Keratinocyte (primary cell): ENCODE measurements around the gene PARP3. TPM values are rescaled to one million over a fixed set of nuclear protein-coding genes. Genes with fewer than 3 reads are reported as not detected.
A peak's percentile ranks its signal among the peaks of the same experiment; 100 is the strongest.

ENCODE experiments used
- DNase-seq: peaks from one replicate; pipeline ENCODE4 v3.0.0-alpha.2; 2011; ENCODE audit warnings: low read depth, missing footprints, low spot score
- FAIRE-seq: peaks from 2 replicates; lab custom pipeline; 2011; peaks lifted over from hg19 to GRCh38; lab: Jason Lieb, UNC
- H2AFZ ChIP-seq: 2 replicates; pipeline ENCODE4 v1.6.0; 2012; ENCODE audit warnings: low read length, control low read depth, inconsistent platforms; ENCODE audit not compliant: control insufficient read depth
- H3K27ac ChIP-seq: 2 replicates; pipeline ENCODE4 v1.5.1; 2011; ENCODE audit warnings: low read length; ENCODE audit not compliant: control insufficient read depth, insufficient read depth
- H3K27me3 ChIP-seq: 3 replicates; pipeline ENCODE4 v1.6.0; 2011; ENCODE audit warnings: low read length; ENCODE audit not compliant: control insufficient read depth, insufficient read depth; ENCODE audit errors: extremely low read depth
- H3K36me3 ChIP-seq, 2 experiments: 2 replicates in 1 of 2; 3 replicates in 1 of 2; pipeline ENCODE4 v1.5.1; 2011; ENCODE audit warnings: low read length in 2 of 2, mild to moderate bottlenecking in 1 of 2; ENCODE audit not compliant: control insufficient read depth in 2 of 2, insufficient read depth in 2 of 2; ENCODE audit errors: extremely low read depth in 1 of 2
- H3K4me1 ChIP-seq: 3 replicates; pipeline ENCODE4 v1.5.1; 2011; ENCODE audit warnings: low read length; ENCODE audit not compliant: control insufficient read depth, insufficient read depth; ENCODE audit errors: extremely low read depth
- H3K4me2 ChIP-seq: 3 replicates; pipeline ENCODE4 v1.6.0; 2011; ENCODE audit warnings: low read depth, low read length; ENCODE audit not compliant: control insufficient read depth, insufficient read depth; ENCODE audit errors: extremely low read depth
- H3K4me3 ChIP-seq, 3 experiments: fragments of 200-600 bp in 1 of 3; sonication (generic) in 1 of 3; 2 replicates in 2 of 3; 3 replicates in 1 of 3; pipeline ENCODE4 v1.5.1; 2011 to 2016; ENCODE audit warnings: low read length in 3 of 3, mild to moderate bottlenecking in 3 of 3, control low read depth in 2 of 3, inconsistent platforms in 1 of 3, low read depth in 1 of 3, mixed read lengths in 1 of 3, mixed run types in 1 of 3, moderate library complexity in 1 of 3; ENCODE audit not compliant: control insufficient read depth in 2 of 3, insufficient read depth in 2 of 3; ENCODE audit errors: extremely low read depth in 1 of 3
- H3K79me2 ChIP-seq: 2 replicates; pipeline ENCODE4 v1.6.0; 2012; ENCODE audit warnings: low read length; ENCODE audit not compliant: control insufficient read depth, insufficient read depth
- H3K9ac ChIP-seq: 3 replicates; pipeline ENCODE4 v1.6.0; 2011; ENCODE audit warnings: low read length; ENCODE audit not compliant: control insufficient read depth, insufficient read depth; ENCODE audit errors: extremely low read depth
- H3K9me1 ChIP-seq: 3 replicates; pipeline ENCODE4 v1.6.0; 2011; ENCODE audit warnings: low read length; ENCODE audit not compliant: control insufficient read depth, insufficient read depth; ENCODE audit errors: extremely low read depth
- H3K9me3 ChIP-seq: 2 replicates; pipeline ENCODE4 v1.5.1; 2012; ENCODE audit warnings: low read depth, low read length; ENCODE audit not compliant: control insufficient read depth
- H4K20me1 ChIP-seq: 3 replicates; pipeline ENCODE4 v1.6.0; 2011; ENCODE audit warnings: low read length; ENCODE audit not compliant: control insufficient read depth, insufficient read depth; ENCODE audit errors: extremely low read depth
- EZH2 ChIP-seq: IDR thresholded peaks from one replicate; pipeline ENCODE4 v1.6.1; 2012; ENCODE audit warnings: inconsistent platforms, mild to moderate bottlenecking, low read length, moderate library complexity
- dilution Hi-C: fragments of 300-500 bp; cut with MboI; formaldehyde crosslinking; loops from one replicate; pipeline ENCODE4 v1.7.0; 2020; ENCODE audit warnings: low sequenced_read_pairs; ENCODE audit not compliant: extremely low pct_ligation_motif_present
- polyA plus RNA-seq, 5 experiments: library from polyadenylated mRNA; depleted of rRNA in 3 of 5; stranded (reverse) in 3 of 5; stranded (forward) in 1 of 5; unstranded in 1 of 5; fragments of >200 nt; gene quantifications; 1 replicate in 1 of 5; 2 replicates in 3 of 5; 3 replicates in 1 of 5; pipeline versions ENCODE4 v1.2.1 to v1.2.3, GENCODE V29; 2011 to 2012; ENCODE audit warnings: missing spikeins in 2 of 5, low read depth in 1 of 5, low replicate concordance in 1 of 5
- TF ChIP-seq, protein P1 (sequence below), 3 experiments: IDR thresholded peaks in 1 of 3; conservative IDR thresholded peaks in 1 of 3; optimal IDR thresholded peaks in 1 of 3; 2 replicates in 2 of 3; 3 replicates in 1 of 3; pipeline versions ENCODE3 to v1.5.1; 2011; ENCODE audit warnings: low read length in 3 of 3, mild to moderate bottlenecking in 3 of 3, moderate library complexity in 2 of 3, control low read depth in 1 of 3, inconsistent platforms in 1 of 3; ENCODE audit not compliant: insufficient read depth in 2 of 3; ENCODE audit errors: extremely low read depth in 1 of 3

The PARP3 gene
- polyA plus RNA-seq, 1 donor (not counting 4 experiments of a cell fraction or from before 2014, with no cell fraction given): 6.4 TPM

DNA sequence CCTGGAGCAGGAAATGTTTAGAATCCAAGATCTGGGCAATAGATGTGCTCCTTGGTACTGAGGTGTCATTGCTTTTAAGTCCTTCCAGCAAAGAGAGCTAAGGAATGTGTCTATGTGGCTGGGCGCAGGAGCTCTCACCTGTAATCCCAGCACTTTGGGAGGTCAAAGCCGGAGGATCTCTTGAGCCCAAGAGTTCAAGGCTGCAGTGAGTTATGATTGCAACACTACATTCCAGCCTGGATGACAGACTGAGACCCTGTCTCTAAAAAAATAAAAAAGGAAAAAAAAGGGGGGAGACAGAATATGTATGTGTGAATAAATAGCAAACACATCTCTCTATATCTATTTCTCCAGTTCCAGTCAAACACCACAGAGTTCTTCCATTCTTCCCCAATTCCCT, 8.7 kb downstream of the PARP3 start:
- dilution Hi-C loops: no loop called here
- Histone ChIP-seq H3K27me3 (peaks cover 28% of the 10 kb centered on the region), H3K4me2 (no peak overlapping the region), H2AFZ (no peak overlapping the region), H4K20me1 (no peaks in the 10 kb centered on the region), H3K9me1 (no peaks in the 10 kb centered on the region), H3K4me3 (no peak overlapping the region), H3K79me2 (no peaks in the 10 kb centered on the region), H3K9ac (no peak overlapping the region), H3K9me3 (no peaks in the 10 kb centered on the region), H3K4me1 (peaks cover 4% of the 10 kb centered on the region), H3K36me3 (no peaks in the 10 kb centered on the region), H3K27ac (no peak overlapping the region)
- TF ChIP-seq, protein P1, sequence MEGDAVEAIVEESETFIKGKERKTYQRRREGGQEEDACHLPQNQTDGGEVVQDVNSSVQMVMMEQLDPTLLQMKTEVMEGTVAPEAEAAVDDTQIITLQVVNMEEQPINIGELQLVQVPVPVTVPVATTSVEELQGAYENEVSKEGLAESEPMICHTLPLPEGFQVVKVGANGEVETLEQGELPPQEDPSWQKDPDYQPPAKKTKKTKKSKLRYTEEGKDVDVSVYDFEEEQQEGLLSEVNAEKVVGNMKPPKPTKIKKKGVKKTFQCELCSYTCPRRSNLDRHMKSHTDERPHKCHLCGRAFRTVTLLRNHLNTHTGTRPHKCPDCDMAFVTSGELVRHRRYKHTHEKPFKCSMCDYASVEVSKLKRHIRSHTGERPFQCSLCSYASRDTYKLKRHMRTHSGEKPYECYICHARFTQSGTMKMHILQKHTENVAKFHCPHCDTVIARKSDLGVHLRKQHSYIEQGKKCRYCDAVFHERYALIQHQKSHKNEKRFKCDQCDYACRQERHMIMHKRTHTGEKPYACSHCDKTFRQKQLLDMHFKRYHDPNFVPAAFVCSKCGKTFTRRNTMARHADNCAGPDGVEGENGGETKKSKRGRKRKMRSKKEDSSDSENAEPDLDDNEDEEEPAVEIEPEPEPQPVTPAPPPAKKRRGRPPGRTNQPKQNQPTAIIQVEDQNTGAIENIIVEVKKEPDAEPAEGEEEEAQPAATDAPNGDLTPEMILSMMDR (optimal IDR thresholded peaks at IDR 0.05 in 1 of 3, IDR thresholded peaks at IDR 0.05 in 1 of 3, conservative IDR thresholded peaks at IDR 0.05 in 1 of 3; ENCODE audit: extremely low read depth in 1 of 3, insufficient read depth in 2 of 3, low read length in 3 of 3): no peak
- no peak for TF ChIP-seq EZH2
- DNase-seq (no peak), FAIRE-seq (no peak)

DNA sequence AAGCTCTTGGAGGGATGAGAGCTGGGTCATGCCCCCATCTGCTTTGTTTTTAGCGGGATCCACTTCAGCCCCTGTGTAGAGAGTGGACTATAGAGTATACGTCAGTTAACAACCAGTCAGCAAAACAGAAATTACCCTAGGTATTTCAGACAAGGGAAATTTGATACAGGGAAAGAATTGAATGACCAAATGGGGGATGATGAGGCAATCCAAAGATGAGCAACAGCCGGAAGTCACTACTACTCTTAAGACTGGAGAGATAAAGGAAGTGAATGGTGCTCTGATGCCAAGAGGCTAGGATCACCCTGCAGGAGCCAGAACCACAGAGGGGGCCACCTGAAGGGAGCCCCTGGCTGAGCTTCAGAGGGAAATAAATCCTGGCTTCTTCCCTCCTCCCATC, 11.3 kb downstream of the PARP3 start:
- H3K4me1 ChIP-seq: peaks cover 11% of the 10 kb centered on the region
- peaks cover 0 to under 1% of the 10 kb centered on the region in 2 experiments for H3K36me3 ChIP-seq
- TF ChIP-seq, protein P1 (optimal IDR thresholded peaks at IDR 0.05 in 1 of 3, IDR thresholded peaks at IDR 0.05 in 1 of 3, conservative IDR thresholded peaks at IDR 0.05 in 1 of 3; ENCODE audit: extremely low read depth in 1 of 3, insufficient read depth in 2 of 3, low read length in 3 of 3): no peak
- no peak for TF ChIP-seq EZH2
- no peak overlapping the region for H3K27ac ChIP-seq
- no peak overlapping the region for H3K4me2 ChIP-seq
- no peaks in the 10 kb centered on the region for H4K20me1 ChIP-seq
- dilution Hi-C loops: no loop called here
- FAIRE-seq: peak; percentile 69
- H3K9me3 ChIP-seq: no peaks in the 10 kb centered on the region
- H2AFZ ChIP-seq: no peak overlapping the region
- no peaks in the 10 kb centered on the region for H3K9me1 ChIP-seq
- no peak overlapping the region for H3K9ac ChIP-seq
- no peaks in the 10 kb centered on the region for H3K79me2 ChIP-seq
- H3K4me3 ChIP-seq: no peak overlapping the region
- H3K27me3 ChIP-seq: peaks cover 28% of the 10 kb centered on the region
- DNase-seq: no peak
